Upper lobe of left lung (tissue), 4 donors: ENCODE measurements around the gene MRGPRF.

Experiments
- CTCF ChIP-seq, 6 experiments: fragments of 450-650 bp in 4 of 6; fragments of 200-600 bp in 2 of 6; sonication (generic) in 2 of 6; IDR thresholded peaks; one replicate each; pipeline ENCODE4 v1.5.1; 2016 to 2019; ENCODE audit warnings: antibody characterized with exemption in 6 of 6
- POLR2A ChIP-seq, 4 donors: fragments of 450-650 bp; IDR thresholded peaks; one replicate each; pipeline ENCODE4 v1.5.1; 2016 to 2017; ENCODE audit warnings: antibody characterized with exemption in 4 of 4, mild to moderate bottlenecking in 2 of 4
- POLR2AphosphoS5 ChIP-seq, 2 donors: sonication (generic); formaldehyde crosslinking; IDR thresholded peaks; one replicate each; pipeline ENCODE4 v1.5.1; 2017; ENCODE audit warnings: antibody characterized with exemption in 2 of 2

GRCh38 chr11:68987211-68987610 lies 25.8 kb downstream of the MRGPRF start:
- TF ChIP-seq POLR2AphosphoS5 (IDR thresholded peaks at IDR 0.05) (no peak), POLR2A (IDR thresholded peaks at IDR 0.05) (no peak), CTCF (IDR thresholded peaks at IDR 0.05) (no peak)
